ENCODE results near the gene ARHGAP22.
"Not testable (repeated sequence)": the region's sequence is repeated elsewhere in the genome, so short reads cannot be mapped to it uniquely, and the experiment has no call there.

ARHGAP22 gene

GRCh38 chr10:48450233-48450740 is 154.6 kb downstream of the ARHGAP22 start:
- no peak for DNase-seq (ENCODE audit: low read depth)

- no peak for DNase-seq (ENCODE audit: low read depth)
Observed at GRCh38 chr10:48449501-48450232, 155.2 kb downstream of the ARHGAP22 start.

GRCh38 chr10:48448796-48449195 is 156.1 kb downstream of the ARHGAP22 start:
- no peak for DNase-seq (ENCODE audit: low read depth)

GRCh38 chr10:48447356-48448215 is 157.3 kb downstream of the ARHGAP22 start:
- DNase-seq (ENCODE audit: low read depth) = no peak

- no peak for DNase-seq (ENCODE audit: low read depth)
Observed at GRCh38 chr10:48446785-48447184, 158.1 kb downstream of the ARHGAP22 start.

- no peak for DNase-seq (ENCODE audit: low read depth)
Observed at GRCh38 chr10:48445932-48446331, 158.9 kb downstream of the ARHGAP22 start.

- no peak for DNase-seq (ENCODE audit: low read depth)
Observed at GRCh38 chr10:48444861-48445841, 159.7 kb downstream of the ARHGAP22 start.

- no peak for DNase-seq (ENCODE audit: low read depth)
Observed at GRCh38 chr10:48444266-48444665, 160.6 kb downstream of the ARHGAP22 start.

GRCh38 chr10:48442809-48443177 is 162.1 kb downstream of the ARHGAP22 start:
- no peak for DNase-seq (ENCODE audit: low read depth)

GRCh38 chr10:48442090-48442808 is 162.6 kb downstream of the ARHGAP22 start:
- DNase-seq (ENCODE audit: low read depth) = no peak

GRCh38 chr10:48440771-48441170 is 164.1 kb downstream of the ARHGAP22 start:
- no peak for DNase-seq (ENCODE audit: low read depth)

GRCh38 chr10:48439581-48440041 is 165.3 kb downstream of the ARHGAP22 start:
- no peak for DNase-seq (ENCODE audit: low read depth)

GRCh38 chr10:48439031-48439430 is 165.8 kb downstream of the ARHGAP22 start:
- no peak for DNase-seq (ENCODE audit: low read depth)

GRCh38 chr10:48437546-48437945 is 167.3 kb downstream of the ARHGAP22 start:
- no peak for DNase-seq (ENCODE audit: low read depth)

GRCh38 chr10:48431871-48432270 is 173.0 kb downstream of the ARHGAP22 start:
- DNase-seq (ENCODE audit: low read depth) = no peak

- DNase-seq (ENCODE audit: low read depth) = no peak
Observed at GRCh38 chr10:48430402-48430993, 174.4 kb downstream of the ARHGAP22 start.

- DNase-seq (ENCODE audit: low read depth) = no peak
Observed at GRCh38 chr10:48429309-48429708, 175.6 kb downstream of the ARHGAP22 start.

GRCh38 chr10:48428896-48429295 is 176.0 kb downstream of the ARHGAP22 start:
- DNase-seq (ENCODE audit: low read depth) = no peak

- no peak for DNase-seq (ENCODE audit: low read depth)
Observed at GRCh38 chr10:48423884-48424283, 181.0 kb downstream of the ARHGAP22 start.

GRCh38 chr10:48421862-48422261 is 183.0 kb downstream of the ARHGAP22 start:
- DNase-seq (ENCODE audit: low read depth) = not testable (repeated sequence)

- no peak for DNase-seq (ENCODE audit: low read depth)
Observed at GRCh38 chr10:48419714-48420113, 185.2 kb downstream of the ARHGAP22 start.
